ENCODE measurements around the gene SIM2.
"Not testable (repeated sequence)": the region's sequence is repeated elsewhere in the genome, so short reads cannot be mapped to it uniquely, and the experiment has no call there.

- TF ChIP-seq, protein P1, sequence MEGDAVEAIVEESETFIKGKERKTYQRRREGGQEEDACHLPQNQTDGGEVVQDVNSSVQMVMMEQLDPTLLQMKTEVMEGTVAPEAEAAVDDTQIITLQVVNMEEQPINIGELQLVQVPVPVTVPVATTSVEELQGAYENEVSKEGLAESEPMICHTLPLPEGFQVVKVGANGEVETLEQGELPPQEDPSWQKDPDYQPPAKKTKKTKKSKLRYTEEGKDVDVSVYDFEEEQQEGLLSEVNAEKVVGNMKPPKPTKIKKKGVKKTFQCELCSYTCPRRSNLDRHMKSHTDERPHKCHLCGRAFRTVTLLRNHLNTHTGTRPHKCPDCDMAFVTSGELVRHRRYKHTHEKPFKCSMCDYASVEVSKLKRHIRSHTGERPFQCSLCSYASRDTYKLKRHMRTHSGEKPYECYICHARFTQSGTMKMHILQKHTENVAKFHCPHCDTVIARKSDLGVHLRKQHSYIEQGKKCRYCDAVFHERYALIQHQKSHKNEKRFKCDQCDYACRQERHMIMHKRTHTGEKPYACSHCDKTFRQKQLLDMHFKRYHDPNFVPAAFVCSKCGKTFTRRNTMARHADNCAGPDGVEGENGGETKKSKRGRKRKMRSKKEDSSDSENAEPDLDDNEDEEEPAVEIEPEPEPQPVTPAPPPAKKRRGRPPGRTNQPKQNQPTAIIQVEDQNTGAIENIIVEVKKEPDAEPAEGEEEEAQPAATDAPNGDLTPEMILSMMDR (conservative IDR thresholded peaks at IDR 0.05 in 1 of 2, IDR thresholded peaks at IDR 0.05 in 1 of 2; ENCODE audit: extremely low read depth in 1 of 2, insufficient read depth in 1 of 2, low read depth in 1 of 2, low read length in 2 of 2): not testable (repeated sequence)
- TF ChIP-seq EZH2 (IDR thresholded peaks at IDR 0.05; ENCODE audit: borderline replicate concordance, low read length): not testable (repeated sequence)
Measured at GRCh38 chr21:36672296-36672695, 26.6 kb upstream of the SIM2 start.
